HG03039 (cell line): Measurements from ENCODE around the gene OTUD4.
"Not testable (repeated sequence)": the region's sequence is repeated elsewhere in the genome, so short reads cannot be mapped to it uniquely, and the experiment has no call there.

ENCODE experiments used
- ATAC-seq: cut with Tn5 transposase; IDR thresholded peaks from one replicate; pipeline ENCODE4 v1.9.1; 2021; ENCODE audit warnings: mild to moderate bottlenecking, moderate library complexity; ENCODE audit not compliant: unreplicated experiment

OTUD4 gene, protein sequence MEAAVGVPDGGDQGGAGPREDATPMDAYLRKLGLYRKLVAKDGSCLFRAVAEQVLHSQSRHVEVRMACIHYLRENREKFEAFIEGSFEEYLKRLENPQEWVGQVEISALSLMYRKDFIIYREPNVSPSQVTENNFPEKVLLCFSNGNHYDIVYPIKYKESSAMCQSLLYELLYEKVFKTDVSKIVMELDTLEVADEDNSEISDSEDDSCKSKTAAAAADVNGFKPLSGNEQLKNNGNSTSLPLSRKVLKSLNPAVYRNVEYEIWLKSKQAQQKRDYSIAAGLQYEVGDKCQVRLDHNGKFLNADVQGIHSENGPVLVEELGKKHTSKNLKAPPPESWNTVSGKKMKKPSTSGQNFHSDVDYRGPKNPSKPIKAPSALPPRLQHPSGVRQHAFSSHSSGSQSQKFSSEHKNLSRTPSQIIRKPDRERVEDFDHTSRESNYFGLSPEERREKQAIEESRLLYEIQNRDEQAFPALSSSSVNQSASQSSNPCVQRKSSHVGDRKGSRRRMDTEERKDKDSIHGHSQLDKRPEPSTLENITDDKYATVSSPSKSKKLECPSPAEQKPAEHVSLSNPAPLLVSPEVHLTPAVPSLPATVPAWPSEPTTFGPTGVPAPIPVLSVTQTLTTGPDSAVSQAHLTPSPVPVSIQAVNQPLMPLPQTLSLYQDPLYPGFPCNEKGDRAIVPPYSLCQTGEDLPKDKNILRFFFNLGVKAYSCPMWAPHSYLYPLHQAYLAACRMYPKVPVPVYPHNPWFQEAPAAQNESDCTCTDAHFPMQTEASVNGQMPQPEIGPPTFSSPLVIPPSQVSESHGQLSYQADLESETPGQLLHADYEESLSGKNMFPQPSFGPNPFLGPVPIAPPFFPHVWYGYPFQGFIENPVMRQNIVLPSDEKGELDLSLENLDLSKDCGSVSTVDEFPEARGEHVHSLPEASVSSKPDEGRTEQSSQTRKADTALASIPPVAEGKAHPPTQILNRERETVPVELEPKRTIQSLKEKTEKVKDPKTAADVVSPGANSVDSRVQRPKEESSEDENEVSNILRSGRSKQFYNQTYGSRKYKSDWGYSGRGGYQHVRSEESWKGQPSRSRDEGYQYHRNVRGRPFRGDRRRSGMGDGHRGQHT

DNA sequence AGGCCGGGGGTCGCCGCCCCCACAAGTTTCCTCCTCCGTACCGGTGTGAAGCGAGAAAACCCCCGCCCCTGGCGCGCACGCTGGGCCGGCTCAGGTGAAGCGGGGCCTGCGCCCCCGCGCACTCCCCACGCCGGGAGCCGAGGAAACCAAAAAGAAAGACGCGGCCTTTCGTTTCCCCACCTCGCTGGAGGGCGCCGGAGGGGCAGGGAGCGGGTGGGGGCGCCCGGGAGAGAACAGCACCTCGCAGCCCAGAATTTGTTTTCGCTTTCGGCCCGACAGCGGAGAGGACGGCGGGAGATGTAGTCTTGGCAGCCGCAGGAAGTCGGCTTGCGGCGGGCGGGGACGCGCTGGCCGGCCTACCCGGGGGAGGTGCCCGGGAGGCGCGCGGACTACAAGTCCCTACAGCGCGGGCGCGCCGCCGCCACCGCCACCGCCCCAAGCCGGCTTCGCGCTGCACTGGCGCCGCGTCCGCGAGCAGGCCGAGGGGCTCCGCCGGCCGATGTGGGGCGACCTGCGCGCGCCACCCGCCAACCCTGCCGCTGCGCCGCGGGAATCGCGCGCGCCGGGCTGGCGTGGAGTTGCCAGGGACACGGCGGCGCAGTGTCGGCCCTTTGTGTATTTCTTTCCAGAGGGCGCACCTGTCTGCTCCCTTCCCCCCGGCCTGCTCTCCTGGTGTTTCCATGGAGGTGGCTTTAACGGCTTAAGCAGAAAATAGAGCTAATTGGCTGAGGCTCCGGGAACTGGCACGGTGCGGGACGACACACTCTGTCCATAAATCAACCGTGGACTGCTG, at the start of gene OTUD4:
OTUD4 (minus strand) TSS at position 292 of the 793 bp plus-strand sequence. CDS start 616 bp downstream, outside the sequence.
- ATAC-seq = peak; percentile 84

DNA sequence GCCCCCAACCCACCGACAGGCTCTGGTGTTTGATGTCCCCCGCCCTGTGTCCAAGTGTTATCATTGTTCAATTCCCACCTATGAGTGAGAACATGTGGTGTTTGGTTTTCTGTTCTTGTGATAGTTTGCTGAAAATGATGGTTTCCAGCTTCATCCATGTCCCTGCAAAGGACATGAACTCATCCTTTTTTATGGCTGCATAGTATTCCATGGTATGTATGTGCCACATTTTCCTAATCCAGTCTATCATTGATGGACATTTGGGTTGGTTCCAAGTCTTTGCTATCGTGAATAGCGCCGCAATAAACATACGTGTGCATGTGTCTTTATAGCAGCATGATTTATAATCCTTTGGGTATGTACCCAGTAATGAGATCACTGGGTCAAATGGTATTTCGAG, 42.8 kb upstream of the OTUD4 start:
- not testable (repeated sequence) for ATAC-seq

DNA sequence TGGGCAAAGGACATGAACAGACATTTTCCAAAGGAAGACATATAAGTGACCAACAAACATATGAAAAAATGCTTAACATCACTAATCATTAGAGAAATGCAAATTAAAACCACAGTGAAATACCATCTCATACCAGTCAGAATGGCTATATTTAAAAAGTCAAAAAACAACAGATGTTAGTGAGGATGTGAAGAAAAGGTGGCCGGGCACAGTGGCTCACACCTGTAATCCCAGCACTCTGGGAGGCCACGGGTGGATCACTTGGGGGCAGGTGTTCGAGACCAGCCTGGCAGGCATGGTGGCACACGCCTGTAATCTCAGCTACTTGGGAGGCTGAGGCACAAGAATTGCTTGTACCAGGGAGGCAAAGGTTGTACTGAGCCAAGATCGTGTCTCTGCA, 41.1 kb upstream of the OTUD4 start:
- ATAC-seq = not testable (repeated sequence)

DNA sequence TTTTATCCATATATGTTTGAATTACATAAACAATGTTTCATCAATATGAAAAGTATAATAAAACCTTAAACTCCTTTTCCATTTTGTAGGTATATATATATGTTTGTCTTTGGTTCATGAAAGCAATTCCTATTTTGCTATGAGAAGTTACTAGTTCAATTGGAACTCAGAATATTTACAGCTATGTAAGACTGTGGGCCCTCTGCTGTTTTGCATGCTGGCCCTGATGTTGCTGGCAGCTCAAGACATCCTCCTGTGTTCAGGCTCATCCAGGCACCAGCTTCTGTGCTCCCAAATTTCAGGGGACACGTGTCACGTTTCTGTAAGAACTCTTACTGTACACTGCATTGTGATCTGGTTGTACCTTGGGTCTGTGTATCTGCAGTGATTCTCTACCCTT, 38.7 kb upstream of the OTUD4 start:
- no peak for ATAC-seq

DNA sequence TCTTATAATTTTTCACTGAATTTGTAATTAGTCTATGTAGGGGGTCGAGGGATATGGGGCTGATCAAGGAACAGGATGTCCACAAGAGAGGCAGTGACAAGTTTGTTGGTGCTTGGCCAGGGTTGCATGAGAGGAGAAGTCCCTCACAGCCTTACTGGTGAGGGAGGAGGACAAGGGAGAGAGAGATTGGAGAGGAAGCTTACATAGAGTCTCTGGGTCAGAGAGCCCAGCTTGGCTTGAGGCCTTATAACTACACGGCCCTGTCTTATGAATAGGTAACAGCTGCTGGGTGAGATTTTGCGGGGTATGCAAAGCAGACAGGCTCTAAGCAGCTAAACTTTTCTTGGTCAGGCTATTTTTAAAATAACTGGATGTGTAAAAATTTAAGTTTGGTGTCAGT, 37.9 kb upstream of the OTUD4 start:
- peak; percentile 82 for ATAC-seq

DNA sequence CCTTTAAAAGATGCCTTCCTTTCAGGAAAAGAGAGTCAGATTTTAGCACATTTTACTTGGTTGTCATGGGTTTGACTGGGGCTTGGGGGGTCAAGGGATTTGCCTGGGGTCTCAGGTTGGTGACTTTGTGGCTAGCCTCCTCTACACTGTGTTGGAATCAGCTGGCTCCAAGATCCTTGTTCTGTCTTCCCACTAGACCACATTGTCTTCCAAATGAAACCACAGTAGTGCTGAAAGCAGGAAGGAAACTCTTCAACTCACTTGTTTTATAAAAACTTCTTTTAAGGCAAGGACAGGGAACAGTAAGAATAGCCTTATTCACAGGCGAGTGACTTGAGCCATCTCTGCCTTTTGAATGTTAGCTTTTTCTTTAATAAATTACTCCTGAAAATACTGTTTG, 37.0 kb upstream of the OTUD4 start:
- ATAC-seq = no peak

DNA sequence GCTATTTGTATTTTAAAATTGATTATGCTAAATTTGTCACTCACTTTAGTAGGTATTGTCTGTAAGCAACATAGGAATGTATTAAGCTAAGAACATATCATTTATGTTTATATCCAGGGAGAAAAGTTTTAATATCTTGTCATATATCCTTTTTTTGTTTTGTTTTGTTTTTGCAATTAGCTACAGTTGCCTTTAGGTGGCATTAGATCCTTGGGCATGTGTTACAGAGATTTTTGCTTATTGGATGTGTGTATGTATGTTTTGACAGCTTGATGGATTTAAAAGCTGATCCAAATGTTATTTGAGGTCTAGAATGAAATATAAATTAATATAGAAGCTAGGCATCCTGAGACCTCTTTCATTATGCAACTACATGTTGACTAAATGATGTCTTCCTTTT, 36.1 kb upstream of the OTUD4 start:
- ATAC-seq = no peak

DNA sequence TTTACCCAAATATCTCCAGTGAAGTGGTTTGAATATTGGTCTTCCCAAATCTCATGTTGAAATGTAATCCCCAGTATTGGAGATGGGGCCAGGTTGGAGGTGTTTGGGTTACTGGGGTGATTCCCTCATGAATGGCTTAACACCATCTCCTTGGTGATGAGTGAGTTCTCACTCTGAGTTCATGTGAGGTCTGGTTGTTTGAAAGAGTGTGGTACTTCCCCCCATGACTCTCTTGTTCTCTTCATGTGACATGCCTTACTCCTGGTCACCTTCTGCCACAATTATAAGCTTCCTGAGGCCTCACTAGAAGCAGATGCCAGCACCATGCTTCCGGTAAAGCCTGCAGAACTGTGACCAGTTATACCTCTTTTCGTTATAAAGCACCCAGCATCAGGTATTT, 32.9 kb upstream of the OTUD4 start:
- ATAC-seq = no peak

DNA sequence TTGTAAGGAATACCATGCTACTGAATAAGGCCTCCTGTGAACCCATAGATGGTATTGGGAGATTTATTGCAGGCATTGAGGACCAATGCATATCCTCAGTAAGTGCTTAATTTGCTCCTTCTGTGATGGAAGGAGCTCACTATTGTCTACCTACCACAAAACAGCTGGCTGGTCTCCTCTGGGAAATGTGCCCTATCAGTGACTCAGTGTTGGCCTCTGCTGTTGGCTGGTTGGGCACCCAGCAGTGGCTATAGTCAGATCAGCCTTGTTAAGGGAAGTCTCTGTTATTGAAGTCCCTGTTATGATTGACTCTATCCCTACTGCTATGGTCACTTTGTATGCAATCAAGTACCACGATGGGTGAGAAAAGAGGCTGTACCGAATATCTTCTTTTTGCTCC, 27.5 kb upstream of the OTUD4 start:
- no peak for ATAC-seq

DNA sequence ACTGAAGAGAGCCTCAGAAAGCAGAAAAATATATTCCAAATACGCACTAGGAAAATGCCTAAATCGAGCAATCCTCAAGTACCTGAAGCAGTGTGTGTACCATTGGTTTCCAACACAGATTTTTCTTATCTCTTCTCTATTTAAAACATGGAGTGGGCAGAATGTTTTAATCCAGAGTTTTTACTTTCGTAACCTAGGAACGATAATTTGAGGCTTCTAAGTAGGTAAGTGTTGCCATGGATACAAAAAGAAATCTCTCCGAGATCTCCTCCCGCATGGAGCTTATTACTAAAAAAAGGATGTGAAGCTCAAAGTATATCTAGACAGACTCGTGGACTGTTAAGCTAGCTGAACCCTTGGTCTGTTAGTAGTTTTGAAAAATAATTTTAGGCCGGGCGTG, 23.0 kb upstream of the OTUD4 start:
- ATAC-seq = no peak

DNA sequence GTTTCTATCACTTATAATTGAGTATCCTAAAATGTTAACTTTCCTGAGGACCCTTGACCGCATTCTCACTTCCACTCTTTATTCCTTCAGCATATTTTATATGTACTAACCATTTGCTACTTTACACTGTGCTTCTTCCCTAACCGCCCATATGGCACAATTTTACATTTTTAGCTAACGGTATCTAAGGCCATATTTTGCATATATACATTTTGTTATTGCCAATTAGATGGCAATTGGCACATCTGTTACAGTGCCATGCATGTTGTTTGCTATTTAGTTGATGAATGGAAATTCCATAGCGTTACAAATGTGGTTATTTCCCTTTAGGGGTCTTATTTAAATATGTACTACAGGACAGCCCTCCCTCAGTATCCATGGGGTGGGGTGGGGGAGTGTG, 20.0 kb upstream of the OTUD4 start:
- ATAC-seq = no peak

DNA sequence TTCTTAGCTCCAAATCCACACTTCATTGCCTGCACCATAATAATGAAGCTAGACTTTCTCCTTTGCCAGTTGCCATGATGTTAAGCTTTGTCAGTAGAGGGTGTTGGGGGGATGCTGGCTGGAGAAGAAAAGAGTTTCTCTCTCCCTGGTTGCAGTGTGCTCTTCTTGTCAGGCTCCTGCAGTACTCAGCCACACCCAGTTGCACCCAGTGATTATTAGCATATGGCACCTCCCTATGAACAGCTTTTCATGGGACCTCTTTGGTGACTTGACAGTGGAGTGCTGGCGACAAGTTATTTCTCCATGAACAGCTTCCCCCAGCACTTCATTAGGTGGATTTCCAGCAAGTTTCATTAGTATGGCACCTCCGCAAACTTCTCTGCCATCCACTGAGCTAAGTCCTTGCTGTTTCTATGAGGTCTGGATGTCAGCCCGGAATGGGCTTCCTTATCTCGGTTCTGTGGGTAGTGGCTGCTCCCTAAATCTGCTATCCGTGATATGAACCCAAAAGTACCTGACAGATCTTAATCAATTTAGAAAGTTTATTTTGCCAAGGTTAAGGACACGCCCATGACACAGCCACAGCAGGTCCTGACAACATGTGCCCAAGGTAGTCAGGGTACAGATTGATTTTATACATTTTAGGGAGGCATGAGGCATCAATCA, 18.8 kb upstream of the OTUD4 start:
- ATAC-seq = no peak

DNA sequence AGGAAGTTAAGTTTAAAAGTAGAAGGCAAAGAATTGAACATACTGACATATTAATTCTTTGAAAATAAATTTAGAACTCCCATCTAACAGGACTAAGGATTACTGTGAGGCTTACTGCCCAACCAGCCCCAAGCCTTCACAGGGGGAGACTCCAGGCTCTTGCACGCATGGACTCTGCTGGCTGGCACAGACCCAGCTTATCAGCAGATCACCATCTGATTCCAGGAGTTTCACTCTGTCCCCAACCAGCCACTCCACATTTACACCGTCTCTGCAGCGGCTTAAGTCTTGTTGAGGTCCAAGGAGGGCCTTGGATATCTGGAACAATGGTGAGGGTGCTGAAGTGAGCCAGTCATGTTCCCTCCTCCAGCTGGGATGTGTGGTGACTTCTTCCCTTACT, 16.4 kb upstream of the OTUD4 start:
- no peak for ATAC-seq

DNA sequence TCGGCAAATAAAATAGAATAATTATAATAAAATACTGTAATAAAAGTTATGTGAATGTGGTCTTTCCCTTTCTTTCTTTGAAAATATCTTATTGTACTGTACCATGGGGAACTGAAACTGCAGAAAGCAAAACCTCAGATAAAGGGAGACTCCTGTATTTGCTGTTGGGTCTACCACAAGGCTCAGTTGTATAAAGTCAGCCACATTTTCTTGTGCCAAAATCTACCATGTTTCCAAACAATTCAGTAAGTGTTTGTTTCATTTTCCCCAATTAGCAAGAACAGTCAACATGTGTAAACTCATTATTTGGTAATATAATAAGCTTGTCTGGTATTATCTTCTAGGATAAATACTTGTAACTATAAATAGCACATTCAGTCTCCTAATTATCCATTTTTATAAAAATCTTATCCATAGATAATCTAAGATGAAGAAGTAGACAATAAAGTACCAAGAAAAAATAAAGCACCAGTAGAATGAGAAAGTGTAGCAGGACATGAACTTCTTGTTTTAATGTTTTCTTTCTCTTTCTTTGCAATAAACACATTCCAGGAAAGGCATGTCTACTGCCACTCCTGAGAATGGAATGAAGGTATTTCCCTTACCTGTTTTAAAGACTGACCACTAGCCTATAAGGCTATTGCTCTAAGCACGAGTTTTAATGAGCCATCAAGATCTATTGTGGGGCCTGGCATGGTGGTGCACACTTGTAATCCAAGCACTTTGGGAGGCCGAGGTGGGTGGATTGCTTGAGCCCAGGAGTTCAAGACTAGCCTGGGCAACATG, 15.0 kb upstream of the OTUD4 start:
- peak; percentile 85 for ATAC-seq

DNA sequence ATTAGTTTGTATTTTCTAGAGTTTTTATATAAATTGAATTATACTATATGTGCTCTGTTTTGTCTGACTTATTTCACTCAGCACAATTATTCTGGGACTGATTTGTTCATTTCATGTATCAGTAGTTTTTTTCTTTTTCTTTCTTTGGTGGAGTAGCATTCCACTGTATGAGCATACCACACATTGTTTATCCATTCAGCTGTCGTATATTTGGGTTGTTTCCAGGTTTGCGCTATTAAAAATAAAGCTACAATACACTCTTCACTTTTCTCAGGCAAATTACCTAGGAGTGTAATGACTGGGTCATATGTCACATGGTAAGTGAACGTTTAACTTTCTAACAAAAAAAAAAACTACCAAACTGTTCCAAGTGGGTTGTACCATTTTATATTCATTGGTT, 9.6 kb upstream of the OTUD4 start:
- ATAC-seq = no peak

DNA sequence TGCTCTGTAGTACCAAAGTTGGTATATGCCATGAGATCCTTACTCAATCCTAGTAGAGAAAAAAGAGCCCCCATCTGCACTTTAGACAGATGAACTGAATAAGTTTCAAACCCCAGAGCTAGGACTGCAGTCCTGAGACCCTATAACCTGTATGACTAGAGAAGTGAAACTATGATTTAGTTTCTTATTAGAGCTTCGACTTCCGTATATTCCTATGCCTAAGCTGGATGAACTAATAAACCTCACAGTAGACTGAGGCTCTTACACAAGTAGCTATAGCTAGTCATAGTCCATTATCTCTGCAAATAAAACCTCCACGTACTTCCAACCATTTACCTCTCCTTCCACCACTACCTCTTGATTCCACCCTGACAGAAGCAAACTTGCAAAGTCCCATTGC, 6.3 kb upstream of the OTUD4 start:
- peak; percentile 87 for ATAC-seq

DNA sequence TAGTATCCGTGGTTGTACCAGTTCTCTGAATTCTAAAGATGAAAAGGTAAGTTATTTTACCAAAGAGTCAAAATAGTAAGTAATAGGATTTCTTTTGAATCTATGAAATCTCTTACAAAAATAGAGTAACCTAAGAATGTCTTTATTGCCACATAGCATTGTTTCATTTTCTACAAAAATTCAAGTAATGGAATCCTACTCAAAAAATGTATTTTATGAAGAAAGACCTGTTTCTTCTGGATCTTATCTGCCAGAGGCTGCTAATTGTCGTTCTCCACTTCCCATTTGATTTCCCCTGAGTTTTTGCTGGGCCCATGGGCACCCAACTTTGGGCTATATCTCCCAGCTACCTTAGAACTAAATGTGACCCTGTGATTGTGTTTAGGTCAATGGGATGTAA, 3.2 kb upstream of the OTUD4 start:
- no peak for ATAC-seq

DNA sequence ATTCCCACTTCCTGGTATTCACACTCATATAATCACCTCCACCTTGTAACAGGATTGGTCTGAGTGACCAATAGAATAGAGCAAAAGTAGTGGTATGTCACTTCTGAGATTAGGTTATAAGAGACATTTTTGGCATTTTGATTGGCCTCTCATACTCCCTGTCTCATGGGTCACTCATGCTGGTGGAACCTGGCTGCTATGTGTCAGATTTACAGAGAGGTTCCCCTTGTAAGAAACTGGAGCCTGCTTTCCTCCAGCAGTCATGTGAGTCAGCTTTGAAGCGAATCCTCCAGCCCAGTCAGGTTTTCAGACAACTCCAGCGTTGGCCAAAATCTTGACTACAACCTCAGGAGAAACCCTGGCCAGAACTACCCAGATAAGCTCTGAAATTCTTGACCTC, 2.6 kb upstream of the OTUD4 start:
- no peak for ATAC-seq

DNA sequence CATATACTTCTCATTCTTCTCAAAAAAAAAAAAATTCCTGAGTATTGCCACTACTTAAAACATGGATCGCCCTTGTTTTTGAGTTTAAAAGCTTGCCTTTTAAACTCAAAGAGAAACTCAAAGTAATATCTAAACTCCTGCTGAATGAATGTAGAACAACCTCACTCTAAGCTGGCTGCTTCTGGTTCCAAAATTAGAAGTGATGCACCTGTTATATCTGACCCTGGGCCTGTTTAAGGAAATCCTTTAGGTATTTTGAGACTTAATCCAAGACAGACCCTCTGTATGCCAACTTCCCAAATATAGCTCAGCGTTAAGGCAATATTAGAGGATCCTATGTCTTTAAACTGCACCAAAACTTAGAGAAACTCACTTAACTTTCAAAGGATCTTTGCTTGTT, 1.8 kb upstream of the OTUD4 start:
- ATAC-seq = no peak
